K562 (cell line): ENCODE data around the gene IPO9. TPM values are rescaled to one million over a fixed set of nuclear protein-coding genes. Genes with fewer than 3 reads are reported as not detected.
A peak's percentile ranks its signal among the peaks of the same experiment; 100 is the strongest.

Source experiments
- ATAC-seq: fragments of 200-7000 bp; cut with Tn5 transposase; 3 replicates; pipeline ENCODE4 v1.9.1; 2020; ENCODE audit warnings: moderate library complexity
- BruUV-seq: library from RNA; stranded (reverse); fragments of 400-500 nt; replicated peaks from 2 replicates; lab custom pipeline; 2021; lab: Mats Ljungman, UMichigan
- CTCF ChIA-PET: fragments of 300-600 bp; formaldehyde crosslinking; extraction: SDS; loops from one replicate; lab custom pipeline; 2021; ENCODE audit warnings: low intra/inter-chr PET ratio; lab: Yijun Ruan, JAX
- POLR2A ChIA-PET: fragments of 300-600, 350-650 bp; sonication (Branson Sonifier 250); formaldehyde crosslinking; extraction: SDS; loops from one replicate; lab custom pipeline; 2021; ENCODE audit warnings: antibody characterized with exemption, inconsistent platforms; lab: Yijun Ruan, JAX
- DNase-seq, 4 experiments: peaks; one replicate each; pipeline versions ENCODE4 v3.0.0 to v3.0.0-alpha.2; 2011 to 2018; ENCODE audit warnings: low spot score in 3 of 4, mixed read lengths in 3 of 4; ENCODE audit errors: extremely low read depth in 1 of 4
- FAIRE-seq: peaks from 2 replicates; lab custom pipeline; 2011; peaks lifted over from hg19 to GRCh38; lab: Jason Lieb, UNC
- H2AFZ ChIP-seq: 2 replicates; pipeline ENCODE4 v1.6.0; 2011; ENCODE audit warnings: low read depth, low read length, control low read depth, inconsistent platforms
- H3K27ac ChIP-seq: fragments of 200-600 bp; 3 replicates; pipeline ENCODE4 v1.8.0; 2011; ENCODE audit warnings: low read depth, mild to moderate bottlenecking, control low read depth, inconsistent platforms, low read length, moderate library complexity, mixed read lengths; ENCODE audit errors: extremely low read depth
- H3K27me3 ChIP-seq, 2 experiments: fragments of 300-600 bp in 1 of 2; 2 replicates in 1 of 2; 3 replicates in 1 of 2; pipeline versions ENCODE4 v1.6.0 to v1.8.0; 2011; ENCODE audit warnings: inconsistent platforms in 2 of 2, low read length in 2 of 2, mild to moderate bottlenecking in 1 of 2, mixed read lengths in 1 of 2, moderate library complexity in 1 of 2; ENCODE audit not compliant: control insufficient read depth in 2 of 2, insufficient read depth in 2 of 2
- H3K36me3 ChIP-seq: fragments of 300-600 bp; 3 replicates; pipeline ENCODE4 v1.8.0; 2011; ENCODE audit warnings: mild to moderate bottlenecking, low read length, inconsistent platforms; ENCODE audit not compliant: control insufficient read depth, insufficient read depth
- H3K4me1 ChIP-seq, 2 experiments: fragments of 200-600 bp in 1 of 2; replicated peaks in 1 of 2; 2 replicates in 1 of 2; 3 replicates in 1 of 2; pipeline versions ENCODE4 v1.5.1 to v1.8.0; 2011; ENCODE audit warnings: inconsistent platforms in 2 of 2, low read length in 2 of 2, mild to moderate bottlenecking in 1 of 2, mixed read lengths in 1 of 2, moderate library complexity in 1 of 2; ENCODE audit not compliant: control insufficient read depth in 2 of 2, insufficient read depth in 2 of 2
- H3K4me2 ChIP-seq: 2 replicates; pipeline ENCODE4 v1.6.1; 2011; ENCODE audit warnings: low read length, control low read depth, inconsistent platforms, mixed read lengths; ENCODE audit not compliant: insufficient read depth
- H3K4me3 ChIP-seq: fragments of 200-600 bp; sonication (generic), shearing (Covaris generic); 2 replicates; pipeline ENCODE4 v1.5.1; 2016; ENCODE audit warnings: control low read depth, inconsistent platforms
- H3K79me2 ChIP-seq: fragments of 200-600 bp; 3 replicates; pipeline ENCODE4 v1.8.0; 2011; ENCODE audit warnings: low read length, inconsistent platforms; ENCODE audit not compliant: control insufficient read depth, insufficient read depth
- H3K9ac ChIP-seq, 2 experiments: 2 replicates each; pipeline versions ENCODE4 v1.6.0 to v1.6.1; 2011; ENCODE audit warnings: low read depth in 2 of 2, low read length in 2 of 2, control low read depth in 1 of 2, inconsistent platforms in 1 of 2, mild to moderate bottlenecking in 1 of 2, mixed read lengths in 1 of 2; ENCODE audit not compliant: insufficient read depth in 1 of 2
- H3K9me1 ChIP-seq: one replicate; pipeline ENCODE4 v1.6.0; 2011; ENCODE audit warnings: inconsistent platforms, mild to moderate bottlenecking, low read length, moderate library complexity; ENCODE audit not compliant: control insufficient read depth, insufficient read depth
- H3K9me3 ChIP-seq: replicated peaks from 2 replicates; pipeline ENCODE4 v1.5.1; 2011; ENCODE audit warnings: low read depth, low read length, inconsistent platforms; ENCODE audit not compliant: control insufficient read depth, insufficient read depth
- H4K20me1 ChIP-seq: replicated peaks from 2 replicates; pipeline ENCODE4 v1.6.1; 2011; ENCODE audit warnings: low read length, inconsistent platforms, mixed read lengths; ENCODE audit not compliant: control insufficient read depth, insufficient read depth
- EZH2 ChIP-seq: IDR thresholded peaks from 2 replicates; pipeline ENCODE4 v1.6.1; 2012; ENCODE audit warnings: low read depth, mild to moderate bottlenecking, inconsistent platforms, low read length, borderline replicate concordance
- MAX ChIP-seq: sonication (generic); formaldehyde crosslinking; IDR thresholded peaks from 2 replicates; pipeline ENCODE4 v1.9.0; 2022; ENCODE audit warnings: mild to moderate bottlenecking, missing genetic modification reagents
- MIER1 ChIP-seq: fragments of 450-650 bp; IDR thresholded peaks from 2 replicates; pipeline ENCODE4 v1.6.1; 2016; ENCODE audit warnings: antibody characterized with exemption, mild to moderate bottlenecking, low read depth
- POLR2G ChIP-seq: fragments of 200-400 bp; formaldehyde crosslinking; IDR thresholded peaks from 2 replicates; pipeline ENCODE4 v1.6.1; 2017; ENCODE audit warnings: low read depth, mild to moderate bottlenecking, antibody characterized with exemption, low read length, moderate library complexity
- RHOXF2B ChIP-seq: fragments of 250-450 bp; sonication (Bioruptor Pico); conservative IDR thresholded peaks from 2 replicates; pipeline ENCODE4 v1.5.1; 2021
- SMARCA4 ChIP-seq: fragments of 450-650 bp; IDR thresholded peaks from 2 replicates; pipeline ENCODE4 v1.6.1; 2016
- SMARCB1 ChIP-seq: IDR thresholded peaks from 2 replicates; pipeline ENCODE4 v1.6.1; 2011; ENCODE audit warnings: improper control_type of control experiment, low read depth; ENCODE audit not compliant: insufficient read length
- XRCC3 ChIP-seq: fragments of 450-650 bp; IDR thresholded peaks from 2 replicates; pipeline ENCODE4 v1.6.1; 2017; ENCODE audit warnings: mild to moderate bottlenecking, moderate library complexity
- ZNF583 ChIP-seq: fragments of 250-450 bp; sonication (Bioruptor Pico); IDR thresholded peaks from 2 replicates; pipeline ENCODE4 v1.4.0; 2020
- ZNF592 ChIP-seq: fragments of 450-650 bp; IDR thresholded peaks from 2 replicates; pipeline ENCODE4 v1.6.1; 2017; ENCODE audit warnings: antibody characterized with exemption, mild to moderate bottlenecking
- ZNF76 ChIP-seq: fragments of 250-450 bp; sonication (Bioruptor Pico); IDR thresholded peaks from 2 replicates; pipeline ENCODE4 v1.4.0; 2020; ENCODE audit warnings: mild to moderate bottlenecking, moderate library complexity, borderline replicate concordance
- WGBS: fragments of 100-300 bp; shearing (Covaris generic); methylation state at CpG from one replicate; pipeline ENCODE4 v1.1.6; 2016; ENCODE audit warnings: low coverage, mixed read lengths; ENCODE audit not compliant: insufficient coverage; ENCODE audit errors: missing lambda C conversion rate; 5-methylcytosine and 5-hydroxymethylcytosine counted together
- in situ Hi-C: fragments of 300-500 bp; cut with MboI; formaldehyde crosslinking; loops from 4 replicates; pipeline ENCODE4 v1.15.0; 2018; ENCODE audit warnings: inconsistent platforms, mixed read lengths
- intact Hi-C: fragments of 100-400 bp; cut with micrococcal nuclease; formaldehyde crosslinking; loops from 2 replicates; pipeline ENCODE4 v1.14.2; 2022
- polyA plus RNA-seq, 8 experiments: library from polyadenylated mRNA; depleted of rRNA in 4 of 8; stranded (reverse) in 5 of 8; unstranded in 3 of 8; fragments of >200 nt; fragmentation: Nextera tagmentation in 2 of 8; fragmentation: Illumina TruSeq in 1 of 8; extraction: Ambion mirVana in 2 of 8; extraction: Trizol in 1 of 8; gene quantifications; 2 replicates each; pipeline versions ENCODE4 v1.2.1 to v1.2.3, GENCODE V29; 2011 to 2014; ENCODE audit warnings: inconsistent platforms in 1 of 8, missing spikeins in 1 of 8
- total RNA-seq, 7 experiments: library from RNA; depleted of rRNA in 6 of 7; stranded (reverse); fragments of >200 nt in 6 of 7; fragmentation: Illumina TruSeq in 2 of 7; extraction: Trizol in 2 of 7; gene quantifications; 2 replicates each; pipeline versions ENCODE4 v1.2.1 to v1.2.3, GENCODE V29; 2011 to 2021; ENCODE audit warnings: low replicate concordance in 1 of 7

IPO9 gene
- total and polyA plus RNA-seq, 9 of the 15 experiments (the other 6 are each of a cell fraction or from before 2014, with no cell fraction given), result 27.9 to 78.6 (median 43.9) TPM

GRCh38 chr1:201810466-201811216, 18.3 kb upstream of the IPO9 start:
- no peak overlapping the region for H3K4me2 ChIP-seq
- ChIA-PET CTCF (no interaction called here), POLR2A (no interaction called here)
- peaks cover 0 to 7% of the 10 kb centered on the region in 2 experiments; a peak in 1 of 5 replicates for H3K27me3 ChIP-seq
- 60% methylated on average over 18 of the region's 19 CpGs for WGBS
- no peak overlapping the region for H3K4me3 ChIP-seq
- DNase-seq (no peak), ATAC-seq (no peak), FAIRE-seq (no peak)
- H3K9me1 ChIP-seq, result peaks cover 7% of the 10 kb centered on the region
- H3K4me1 ChIP-seq, result peaks cover 0 to 3% of the 10 kb centered on the region in 2 experiments; a peak in 1 of 5 replicates
- no peaks in the 10 kb centered on the region for H3K9me3 ChIP-seq
- intact Hi-C loops, result no loop called here
- TF ChIP-seq POLR2G, result peak; percentile 35; the same call in 1 of the 2 replicates
- no peak for TF ChIP-seq SMARCB1
- in situ Hi-C loops, result no loop called here
- BruUV-seq, result no TSS peak
- peak overlapping the region in 1 of 2 experiments; percentile 22; a peak in 1 of 4 replicates for H3K9ac ChIP-seq
- no peak overlapping the region for H3K27ac ChIP-seq
- H2AFZ ChIP-seq, result no peak overlapping the region
- H3K36me3 ChIP-seq, result peaks cover 34% of the 10 kb centered on the region
- H4K20me1 ChIP-seq, result no peaks in the 10 kb centered on the region
- no peaks in the 10 kb centered on the region for H3K79me2 ChIP-seq

- no peak overlapping the region for H3K27ac ChIP-seq
- H3K9me1 ChIP-seq, result peaks cover 7% of the 10 kb centered on the region
- peaks cover 35% of the 10 kb centered on the region for H3K36me3 ChIP-seq
- H2AFZ ChIP-seq, result no peak overlapping the region
- POLR2A ChIA-PET, result interaction anchor here (0.6 to 1.6 kb wide), 6 partner anchors 9 to 59 kb away, joined by 3 to 8 read pairs (median 4); partner anchors contain the start of gene IPO9
- FAIRE-seq, result no peak
- CTCF ChIA-PET, result no interaction called here
- in situ Hi-C loops (no loop called here), intact Hi-C loops (no loop called here)
- no peaks in the 10 kb centered on the region for H3K9me3 ChIP-seq
- no peaks in the 10 kb centered on the region for H3K79me2 ChIP-seq
- H3K4me3 ChIP-seq, result no peak overlapping the region
- peaks cover 0 to 5% of the 10 kb centered on the region in 2 experiments; a peak in 1 of 5 replicates for H3K27me3 ChIP-seq
- H4K20me1 ChIP-seq, result no peaks in the 10 kb centered on the region
- peaks cover 0 to 3% of the 10 kb centered on the region in 2 experiments; a peak in 1 of 5 replicates for H3K4me1 ChIP-seq
- H3K9ac ChIP-seq, result 0 out of 4 replicates have a peak overlapping the region, but pooled peaks of 1 of the 2 experiments have one; percentile 6
- H3K4me2 ChIP-seq, result no peak overlapping the region
- no peak for ATAC-seq
- DNase-seq, result no peak
- BruUV-seq, result no TSS peak
- TF ChIP-seq ZNF76 (CRISPR knock-in tag), result no peak
- no peak for TF ChIP-seq SMARCA4
- no peak for TF ChIP-seq ZNF592
- TF ChIP-seq RHOXF2B (CRISPR knock-in tag), result no peak
- no peak for TF ChIP-seq EZH2
- no peak for TF ChIP-seq ZNF583 (CRISPR knock-in tag)
- TF ChIP-seq XRCC3, result no peak
- TF ChIP-seq MAX (CRISPR knock-in tag), result no peak
- no peak for TF ChIP-seq MIER1
Observed at GRCh38 chr1:201813226-201813625, 15.7 kb upstream of the IPO9 start.
